H1 (cell line): ENCODE results near the gene DEPDC4. TPM values are rescaled to one million over a fixed set of nuclear protein-coding genes. Genes with fewer than 3 reads are reported as not detected.

Experiments
- CHD7 ChIP-seq: fragments of 300-600 bp; sonication (generic); IDR thresholded peaks from 2 replicates; pipeline ENCODE4 v1.7.1; 2012; ENCODE audit warnings: low read length, moderate library complexity, mild to moderate bottlenecking, inconsistent platforms; ENCODE audit not compliant: insufficient replicate concordance
- HDAC2 ChIP-seq, 2 experiments: fragments of 300-600 bp in 1 of 2; sonication (generic) in 1 of 2; IDR thresholded peaks; 2 replicates each; pipeline ENCODE4 v1.6.1; 2011 to 2012; ENCODE audit warnings: low read depth in 2 of 2, low read length in 2 of 2, mild to moderate bottlenecking in 2 of 2, moderate library complexity in 2 of 2, borderline replicate concordance in 1 of 2, inconsistent platforms in 1 of 2
- JUN ChIP-seq: IDR thresholded peaks from 2 replicates; pipeline ENCODE4 v1.6.1; 2011; ENCODE audit warnings: low read depth, mild to moderate bottlenecking, improper control_type of control experiment, low read length
- NANOG ChIP-seq: IDR thresholded peaks from 2 replicates; pipeline ENCODE4 v1.6.1; 2011; ENCODE audit warnings: low read length, low read depth, mild to moderate bottlenecking, inconsistent platforms; ENCODE audit not compliant: insufficient read depth, poor library complexity, severe bottlenecking
- SP2 ChIP-seq: IDR thresholded peaks from 2 replicates; pipeline ENCODE4 v1.6.1; 2012; ENCODE audit warnings: mild to moderate bottlenecking, low read length, inconsistent platforms
- SUZ12 ChIP-seq: fragments of 200-600 bp; sonication (generic); IDR thresholded peaks from 2 replicates; pipeline ENCODE4 v1.6.1; 2012; ENCODE audit warnings: mild to moderate bottlenecking, inconsistent platforms, low read length, moderate library complexity, mixed read lengths
- polyA plus RNA-seq, 7 experiments: library from polyadenylated mRNA; depleted of rRNA in 3 of 7; stranded (reverse) in 5 of 7; unstranded in 2 of 7; fragments of >200 nt in 5 of 7; fragments of 200-250 nt in 2 of 7; gene quantifications; 1 replicate in 5 of 7; 2 replicates in 1 of 7; 4 replicates in 1 of 7; pipeline versions ENCODE4 v1.2.1 to v1.2.3, GENCODE V29; 2011 to 2013; ENCODE audit warnings: missing spikeins in 2 of 7, mixed read lengths in 2 of 7
- total RNA-seq: library from RNA; stranded (reverse); fragmentation: NEBNext Ultra II Directional; extraction: Animal tissue kit (Norgen Biotek cat#: 25700); gene quantifications from 2 replicates; pipeline ENCODE4 v1.2.1, GENCODE V29; 2021
- TF ChIP-seq, protein P1 (sequence below): IDR thresholded peaks from 2 replicates; pipeline ENCODE4 v1.6.1; 2012; ENCODE audit warnings: low read length, inconsistent platforms

Gene DEPDC4
- total and polyA plus RNA-seq, 2 of the 8 experiments (the other 6 are each of a cell fraction or from before 2014, with no cell fraction given), result 0.80 to 3.8 TPM

DNA sequence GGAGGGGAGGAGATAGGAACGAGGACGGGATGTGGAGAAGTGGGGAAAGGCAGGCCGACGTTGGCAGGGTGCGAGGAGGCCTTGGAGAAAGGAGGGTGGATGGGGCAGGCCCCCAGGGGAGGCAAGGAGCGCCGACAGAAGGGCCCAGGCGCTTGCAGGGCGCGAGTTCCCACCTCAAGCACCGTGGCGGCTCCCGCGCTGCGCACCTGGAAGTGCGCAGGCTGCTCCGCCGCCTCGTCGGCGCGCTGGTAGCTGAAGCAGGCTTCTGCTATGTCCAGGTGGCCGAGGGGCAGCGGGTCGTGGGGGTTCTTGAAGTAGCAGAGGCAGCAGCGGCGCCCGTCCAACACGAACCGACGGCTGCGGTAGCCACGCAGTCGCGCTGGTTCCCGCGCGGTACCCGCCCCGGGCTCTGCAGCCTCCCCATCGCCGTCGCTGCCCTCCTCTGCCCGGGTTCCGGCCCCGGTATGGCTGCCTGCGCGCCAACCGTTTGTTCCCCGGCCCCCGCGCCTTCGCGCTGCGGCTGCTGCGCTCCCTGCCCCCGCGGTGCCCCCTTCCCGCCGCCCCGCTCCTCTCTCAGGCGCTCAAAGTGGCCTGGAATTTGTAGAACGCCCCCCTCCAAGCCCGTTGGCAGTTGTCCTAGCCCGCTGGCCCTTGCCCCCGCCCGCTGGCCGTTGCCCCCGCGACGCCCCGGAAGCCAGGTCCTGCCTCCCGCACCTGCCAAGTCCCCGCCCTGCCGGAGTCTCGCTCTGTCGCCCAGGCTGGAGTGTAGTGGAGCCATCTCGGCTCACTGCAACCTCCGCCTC lies 67.3 kb downstream of the DEPDC4 start (continued):
- TF ChIP-seq CHD7, result no peak
- TF ChIP-seq SP2, result no peak
- no peak for TF ChIP-seq JUN
- TF ChIP-seq, protein P1, sequence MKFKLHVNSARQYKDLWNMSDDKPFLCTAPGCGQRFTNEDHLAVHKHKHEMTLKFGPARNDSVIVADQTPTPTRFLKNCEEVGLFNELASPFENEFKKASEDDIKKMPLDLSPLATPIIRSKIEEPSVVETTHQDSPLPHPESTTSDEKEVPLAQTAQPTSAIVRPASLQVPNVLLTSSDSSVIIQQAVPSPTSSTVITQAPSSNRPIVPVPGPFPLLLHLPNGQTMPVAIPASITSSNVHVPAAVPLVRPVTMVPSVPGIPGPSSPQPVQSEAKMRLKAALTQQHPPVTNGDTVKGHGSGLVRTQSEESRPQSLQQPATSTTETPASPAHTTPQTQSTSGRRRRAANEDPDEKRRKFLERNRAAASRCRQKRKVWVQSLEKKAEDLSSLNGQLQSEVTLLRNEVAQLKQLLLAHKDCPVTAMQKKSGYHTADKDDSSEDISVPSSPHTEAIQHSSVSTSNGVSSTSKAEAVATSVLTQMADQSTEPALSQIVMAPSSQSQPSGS, result no peak
- no peak for TF ChIP-seq SUZ12
- TF ChIP-seq NANOG, result no peak
- TF ChIP-seq HDAC2 (IDR thresholded peaks at IDR 0.05; ENCODE audit: borderline replicate concordance in 1 of 2, low read depth in 2 of 2, low read length in 2 of 2), result peak in 1 of 2 experiments; percentile 61; a peak in 1 of 4 replicates
